Ovary (tissue), 9 donors: Measurements from ENCODE around the gene ZNF398. TPM values are rescaled to one million over a fixed set of nuclear protein-coding genes. Genes with fewer than 3 reads are reported as not detected.

Experiments
- DNase-seq, 5 donors: peaks; one replicate each; pipeline ENCODE4 v3.0.0-alpha.2; 2019 to 2020
- H3K27ac ChIP-seq, 2 donors: fragments of 200-600 bp; one replicate each; pipeline versions ENCODE4 v1.5.1 to v1.8.0; 2019 to 2022
- H3K27me3 ChIP-seq: fragments of 200-600 bp; one replicate; pipeline ENCODE4 v1.8.0; 2022
- H3K36me3 ChIP-seq: fragments of 200-600 bp; sonication (generic); one replicate; pipeline ENCODE4 v1.5.1; 2019
- H3K4me1 ChIP-seq: one replicate; pipeline ENCODE4 v1.8.1; 2013; ENCODE audit warnings: mild to moderate bottlenecking, moderate library complexity; ENCODE audit not compliant: insufficient read depth
- H3K4me3 ChIP-seq: fragments of 200-600 bp; sonication (generic); one replicate; pipeline ENCODE4 v1.5.1; 2017
- H3K9me3 ChIP-seq, 2 donors: fragments of 200-600 bp in 1 of 2; sonication (generic) in 1 of 2; one replicate each; pipeline versions ENCODE4 v1.5.1 to v1.8.1; 2013 to 2019; ENCODE audit warnings: mild to moderate bottlenecking in 1 of 2, moderate library complexity in 1 of 2
- EP300 ChIP-seq: sonication (generic); formaldehyde crosslinking; IDR thresholded peaks from one replicate; pipeline ENCODE4 v1.6.1; 2017; ENCODE audit warnings: antibody characterized with exemption
- POLR2A ChIP-seq: fragments of 450-650 bp; IDR thresholded peaks from one replicate; pipeline ENCODE4 v1.6.1; 2017; ENCODE audit warnings: antibody characterized with exemption, mild to moderate bottlenecking, moderate library complexity
- WGBS, 3 donors: extraction: QIAGEN DNeasy Blood & Tissue Kit in 1 of 3; methylation state at CpG; one replicate each; pipeline versions ENCODE4 v1.1.5 to v1.1.7; 2013 to 2017; 5-methylcytosine and 5-hydroxymethylcytosine counted together
- intact Hi-C, 4 donors: fragments of 100-400 bp; cut with DNase I; formaldehyde crosslinking; loops; one replicate each; pipeline versions ENCODE4 v1.11.0 to v1.15.1; 2022 to 2023
- polyA plus RNA-seq, 2 donors: library from polyadenylated mRNA; stranded (reverse); fragments of 200-250 nt in 1 of 2; fragments of 350-450 nt in 1 of 2; fragmentation: Illumina TruSeq in 1 of 2; extraction: RNeasy Lipid Tissue Mini Kit (QIAGEN cat#74804) in 1 of 2; gene quantifications; one replicate each; pipeline ENCODE4 v1.2.3, GENCODE V29; 2013 to 2014
- total RNA-seq, 7 donors: library from RNA; depleted of rRNA in 2 of 7; stranded (reverse); fragments of >200 nt in 2 of 7; fragmentation: NEBNext Ultra II Directional in 3 of 7; extraction: Animal tissue kit (Norgen Biotek cat#: 25700) in 3 of 7; gene quantifications; one replicate each; pipeline versions ENCODE4 v1.1.0 to v1.2.4, GENCODE V29; 2016 to 2023
- TF ChIP-seq, protein P1 (sequence below), 3 donors: fragments of 450-650 bp in 2 of 3; fragments of 200-600 bp in 1 of 3; IDR thresholded peaks; one replicate each; pipeline versions ENCODE4 v1.5.1 to v1.8.0; 2016 to 2022; ENCODE audit warnings: antibody characterized with exemption in 3 of 3, mild to moderate bottlenecking in 1 of 3
- donor health status: DM: no; HTN: no; CAD: no; lungs with moderate emphysema.
- donor health status: DM: no; HTN: no; CAD: no.
- donor health status: Bipolar disorder and iron deficiency.
- donor health status: DM: yes; HTN: yes; CAD: no.
- donor health status: DM: no; HTN: no; CAD: no.
- donor health status: DM: yes; HTN: yes; CAD: no.

The ZNF398 gene
- total and polyA plus RNA-seq, 9 donors, result 5.0 to 20.6 (median 17.3) TPM

DNA sequence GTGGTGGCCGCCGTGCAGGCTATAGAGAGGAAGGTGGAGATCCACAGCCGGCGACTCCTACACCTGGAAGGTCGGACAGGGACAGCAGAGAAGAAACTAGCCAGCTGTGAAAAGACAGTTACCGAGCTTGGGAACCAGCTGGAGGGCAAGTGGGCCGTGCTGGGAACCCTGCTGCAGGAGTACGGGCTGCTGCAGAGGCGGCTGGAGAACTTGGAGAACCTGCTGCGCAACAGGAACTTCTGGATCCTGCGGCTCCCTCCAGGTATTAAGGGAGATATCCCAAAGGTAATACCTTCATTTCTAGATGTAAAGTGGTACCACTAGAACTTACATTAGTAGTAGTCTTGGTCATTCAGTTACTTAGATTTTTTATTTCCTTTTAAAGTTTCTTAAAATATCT, 6.8 kb downstream of the ZNF398 start:
- Histone ChIP-seq H3K9me3 (no peaks in the 10 kb centered on the region), H3K36me3 (no peaks in the 10 kb centered on the region), H3K27ac (no peak overlapping the region), H3K4me1 (peaks cover 2% of the 10 kb centered on the region), H3K4me3 (no peak overlapping the region), H3K27me3 (no peaks in the 10 kb centered on the region)
- intact Hi-C loops, result loop anchor here in 1 of 4 donors (10.0 kb wide), 1 partner anchor 561 kb away; a partner anchor contains a TSS
- no peak for TF ChIP-seq POLR2A
- no peak for TF ChIP-seq EP300
- TF ChIP-seq, protein P1, sequence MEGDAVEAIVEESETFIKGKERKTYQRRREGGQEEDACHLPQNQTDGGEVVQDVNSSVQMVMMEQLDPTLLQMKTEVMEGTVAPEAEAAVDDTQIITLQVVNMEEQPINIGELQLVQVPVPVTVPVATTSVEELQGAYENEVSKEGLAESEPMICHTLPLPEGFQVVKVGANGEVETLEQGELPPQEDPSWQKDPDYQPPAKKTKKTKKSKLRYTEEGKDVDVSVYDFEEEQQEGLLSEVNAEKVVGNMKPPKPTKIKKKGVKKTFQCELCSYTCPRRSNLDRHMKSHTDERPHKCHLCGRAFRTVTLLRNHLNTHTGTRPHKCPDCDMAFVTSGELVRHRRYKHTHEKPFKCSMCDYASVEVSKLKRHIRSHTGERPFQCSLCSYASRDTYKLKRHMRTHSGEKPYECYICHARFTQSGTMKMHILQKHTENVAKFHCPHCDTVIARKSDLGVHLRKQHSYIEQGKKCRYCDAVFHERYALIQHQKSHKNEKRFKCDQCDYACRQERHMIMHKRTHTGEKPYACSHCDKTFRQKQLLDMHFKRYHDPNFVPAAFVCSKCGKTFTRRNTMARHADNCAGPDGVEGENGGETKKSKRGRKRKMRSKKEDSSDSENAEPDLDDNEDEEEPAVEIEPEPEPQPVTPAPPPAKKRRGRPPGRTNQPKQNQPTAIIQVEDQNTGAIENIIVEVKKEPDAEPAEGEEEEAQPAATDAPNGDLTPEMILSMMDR (IDR thresholded peaks at IDR 0.05), result no peak
- WGBS, 3 donors, result 46 to 63% (median 59%) methylated on average over 11 of the region's 11 CpGs
- no peak for DNase-seq

DNA sequence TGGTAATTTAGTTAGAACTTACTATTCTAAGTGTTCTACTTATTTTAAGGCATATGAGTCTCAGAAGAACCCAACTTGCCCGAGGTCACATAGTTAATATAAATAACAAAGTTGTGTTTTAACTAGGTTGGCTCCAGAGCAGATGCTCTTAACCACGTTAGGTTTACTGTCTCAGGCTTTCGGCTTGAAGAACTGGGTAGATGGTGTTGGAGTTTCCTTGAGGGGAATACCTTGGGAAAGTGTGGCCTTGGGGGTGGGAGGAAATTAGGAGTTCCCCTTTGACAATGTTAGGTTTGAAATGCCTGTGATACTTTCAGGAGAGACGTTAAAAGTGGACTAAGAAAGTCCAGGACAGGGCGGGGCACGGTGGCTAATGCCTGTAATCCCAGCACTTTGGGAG, 9.6 kb downstream of the ZNF398 start:
- TF ChIP-seq EP300 (no peak), POLR2A (no peak)
- TF ChIP-seq, protein P1 (IDR thresholded peaks at IDR 0.05), result no peak
- H3K27ac ChIP-seq, result no peak overlapping the region

DNA sequence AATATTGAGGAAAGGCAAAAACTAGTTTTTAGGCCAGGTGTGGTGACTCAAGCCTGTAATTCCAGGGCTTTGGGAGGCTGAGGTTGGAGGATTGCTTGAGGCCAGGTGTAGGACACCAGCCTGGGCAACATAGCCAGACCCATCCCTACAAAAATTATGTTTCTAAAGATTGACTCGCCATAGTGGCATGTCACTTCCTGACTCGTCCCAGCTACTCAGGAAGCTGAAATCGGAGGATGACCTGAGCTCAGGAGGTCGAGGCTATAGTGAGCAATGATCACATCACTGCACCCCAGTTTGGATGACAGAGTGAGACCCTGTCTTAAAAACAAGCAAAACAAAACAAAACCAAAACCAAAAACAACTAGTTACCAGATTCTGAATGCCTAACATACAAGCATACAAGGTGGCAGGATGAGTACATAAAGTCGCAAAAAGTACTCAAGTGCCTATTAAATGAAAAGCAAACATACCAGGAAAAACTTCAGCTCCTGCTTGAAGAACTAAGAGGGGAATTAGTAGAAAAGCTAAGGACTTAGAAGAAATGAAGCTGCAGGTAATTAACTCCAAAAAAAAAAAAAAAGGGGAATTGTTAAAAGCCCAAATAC, 14.1 kb downstream of the ZNF398 start:
- Histone ChIP-seq H3K27ac (no peak overlapping the region), H3K9me3 (no peaks in the 10 kb centered on the region), H3K36me3 (peaks cover 2% of the 10 kb centered on the region), H3K27me3 (no peaks in the 10 kb centered on the region), H3K4me1 (no peaks in the 10 kb centered on the region), H3K4me3 (no peak overlapping the region)
- intact Hi-C loops, result no loop called here
- TF ChIP-seq POLR2A, result no peak
- TF ChIP-seq EP300, result no peak
- TF ChIP-seq, protein P1 (IDR thresholded peaks at IDR 0.05), result no peak
- DNase-seq, result no peak
- WGBS, 3 donors, result 76% methylated on average over 5 of the region's 5 CpGs

More for the DNA sequence above, 9.6 kb downstream of the ZNF398 start:
- 96 to 98% (median 97%) methylated on average over 6 of the region's 6 CpGs for WGBS, 3 donors
- H3K36me3 ChIP-seq, result no peaks in the 10 kb centered on the region
- H3K9me3 ChIP-seq, result no peaks in the 10 kb centered on the region
- no peak for DNase-seq
- no peak overlapping the region for H3K4me3 ChIP-seq
- no peaks in the 10 kb centered on the region for H3K27me3 ChIP-seq
- intact Hi-C loops, result loop anchor here in 1 of 4 donors (10.0 kb wide), 1 partner anchor 558 kb away; a partner anchor contains a TSS
- H3K4me1 ChIP-seq, result no peaks in the 10 kb centered on the region

DNA sequence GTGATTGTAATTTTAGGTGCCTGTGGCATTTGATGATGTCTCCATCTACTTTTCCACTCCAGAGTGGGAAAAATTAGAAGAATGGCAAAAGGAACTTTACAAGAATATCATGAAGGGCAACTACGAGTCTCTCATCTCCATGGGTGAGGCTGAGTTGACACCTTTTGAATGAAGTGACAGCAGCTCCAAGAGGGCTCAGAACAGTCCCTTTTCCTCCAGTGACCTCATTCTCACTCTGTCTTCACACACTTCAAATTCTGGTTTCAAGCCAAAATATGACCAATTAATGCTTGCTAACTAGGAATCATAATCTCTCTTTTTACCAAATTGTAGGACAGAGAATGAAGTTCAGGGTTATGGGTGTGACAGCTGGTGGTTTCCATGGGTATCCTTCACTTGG, 18.9 kb downstream of the ZNF398 start:
- TF ChIP-seq, protein P1 (IDR thresholded peaks at IDR 0.05), result no peak
- TF ChIP-seq EP300 (no peak), POLR2A (no peak)
- Histone ChIP-seq H3K27ac (no peak overlapping the region), H3K36me3 (peaks cover 3% of the 10 kb centered on the region), H3K9me3 (no peaks in the 10 kb centered on the region), H3K27me3 (no peaks in the 10 kb centered on the region), H3K4me3 (no peak overlapping the region), H3K4me1 (no peaks in the 10 kb centered on the region)
- no peak for DNase-seq
- intact Hi-C loops, result no loop called here
- WGBS, 3 donors, result 74 to 83% (median 80%) methylated on average over 1 of the region's 1 CpG
